Activated CD8-positive, alpha-beta memory T cell treated with anti-CD3 and anti-CD28 coated beads, Interleukin-2, amount 50 U/mL, for 1 hour (primary cell): Measurements from ENCODE around the gene CELF6.
"Not testable (repeated sequence)": the region's sequence is repeated elsewhere in the genome, so short reads cannot be mapped to it uniquely, and the experiment has no call there.

ENCODE experiments used
- DNase-seq: peaks from one replicate; pipeline ENCODE4 v3.0.0-alpha.2; 2020; ENCODE audit errors: extremely low read depth

The CELF6 gene

GRCh38 chr15:72318408-72318942, 1.5 kb downstream of the CELF6 start:
- DNase-seq = no peak

- no peak for DNase-seq
Measured at GRCh38 chr15:72315706-72316370, 4.1 kb downstream of the CELF6 start.

GRCh38 chr15:72313881-72314280, 6.1 kb downstream of the CELF6 start:
- DNase-seq = no peak

GRCh38 chr15:72313448-72313840, 6.5 kb downstream of the CELF6 start:
- DNase-seq = no peak

GRCh38 chr15:72312605-72313447, 7.1 kb downstream of the CELF6 start:
- no peak for DNase-seq

GRCh38 chr15:72307026-72307425, 12.9 kb downstream of the CELF6 start:
- no peak for DNase-seq

- peak; percentile 33 for DNase-seq
Measured at GRCh38 chr15:72306211-72306785, 13.7 kb downstream of the CELF6 start.

GRCh38 chr15:72304596-72304995, 15.4 kb downstream of the CELF6 start:
- DNase-seq = no peak

GRCh38 chr15:72302955-72303354, 17.0 kb downstream of the CELF6 start:
- no peak for DNase-seq

GRCh38 chr15:72289597-72290325, 30.2 kb downstream of the CELF6 start:
- no peak for DNase-seq

GRCh38 chr15:72288796-72289596, 31.0 kb downstream of the CELF6 start:
- no peak for DNase-seq

- no peak for DNase-seq
Measured at GRCh38 chr15:72285927-72286516, 33.9 kb downstream of the CELF6 start.

GRCh38 chr15:72285402-72285801, 34.6 kb downstream of the CELF6 start:
- no peak for DNase-seq

GRCh38 chr15:72284781-72285180, 35.2 kb downstream of the CELF6 start:
- no peak for DNase-seq

GRCh38 chr15:72281713-72282112, 38.2 kb downstream of the CELF6 start:
- no peak for DNase-seq

GRCh38 chr15:72280751-72281150, 39.2 kb downstream of the CELF6 start:
- no peak for DNase-seq

GRCh38 chr15:72278737-72279136, 41.2 kb downstream of the CELF6 start:
- no peak for DNase-seq

- DNase-seq = no peak
Measured at GRCh38 chr15:72276326-72276700, 43.6 kb downstream of the CELF6 start.

GRCh38 chr15:72275635-72276325, 44.2 kb downstream of the CELF6 start:
- not testable (repeated sequence) for DNase-seq

- no peak for DNase-seq
Measured at GRCh38 chr15:72272997-72273352, 47.0 kb downstream of the CELF6 start.
